ENCODE measurements around the gene HS2ST1.

The HS2ST1 gene

DNA sequence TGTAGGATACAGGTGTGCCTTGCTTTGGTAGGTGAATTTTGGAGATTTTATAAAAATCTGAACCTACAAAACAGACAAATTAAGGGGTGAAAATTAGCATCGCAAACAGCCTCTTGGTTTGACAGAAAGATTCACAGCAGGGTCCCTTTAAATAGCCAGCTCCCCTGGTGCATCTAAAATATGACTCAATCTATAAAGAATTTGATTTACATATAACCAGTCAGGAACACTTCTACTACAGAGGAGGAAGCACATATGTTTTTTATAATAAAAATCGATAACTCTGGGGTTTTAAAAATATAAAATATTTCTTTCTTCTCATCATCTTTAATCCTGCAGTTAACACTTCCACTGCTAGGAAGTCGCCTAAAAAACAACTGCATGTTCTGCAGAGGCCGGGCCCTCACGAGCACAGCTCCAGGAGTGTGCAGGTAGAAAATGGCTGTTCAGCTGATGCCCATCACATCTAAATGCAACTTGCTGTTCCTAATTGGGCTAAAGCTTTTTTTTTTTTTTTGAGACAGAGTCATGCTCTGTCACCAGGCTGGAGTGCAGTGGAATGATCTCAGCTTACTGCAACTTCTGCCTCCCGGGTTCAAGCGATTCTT, 203.4 kb downstream of the HS2ST1 start:
- no peak for DNase-seq

DNA sequence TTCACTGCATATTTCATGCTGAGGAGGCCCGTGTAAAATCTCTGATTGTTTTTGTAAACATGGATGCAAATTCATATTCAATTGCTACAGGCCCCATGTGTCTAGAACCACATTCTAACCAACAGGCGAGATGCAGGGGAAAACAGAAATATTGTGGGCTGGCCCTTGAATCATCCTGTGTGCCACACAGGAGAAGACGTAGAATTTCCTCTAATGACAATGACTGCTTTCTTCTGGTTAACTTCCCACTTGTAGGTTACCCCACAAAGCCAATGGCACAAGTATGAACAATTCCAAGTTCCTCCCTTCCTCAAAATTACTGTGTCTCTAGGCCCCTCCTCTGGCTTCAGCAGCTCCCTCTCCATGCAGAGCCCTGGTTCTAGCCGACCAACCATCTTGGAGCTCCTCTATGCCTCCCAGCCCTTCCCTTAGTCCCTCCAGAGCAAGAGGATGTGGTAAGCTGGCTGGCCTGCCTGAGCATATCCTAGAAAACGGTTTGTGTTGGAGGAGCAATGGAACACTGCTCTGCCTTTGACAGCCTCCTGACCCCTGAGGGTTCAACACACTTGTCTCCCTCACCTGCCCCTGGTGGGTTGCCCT, 205.2 kb downstream of the HS2ST1 start:
- DNase-seq, result no peak

DNA sequence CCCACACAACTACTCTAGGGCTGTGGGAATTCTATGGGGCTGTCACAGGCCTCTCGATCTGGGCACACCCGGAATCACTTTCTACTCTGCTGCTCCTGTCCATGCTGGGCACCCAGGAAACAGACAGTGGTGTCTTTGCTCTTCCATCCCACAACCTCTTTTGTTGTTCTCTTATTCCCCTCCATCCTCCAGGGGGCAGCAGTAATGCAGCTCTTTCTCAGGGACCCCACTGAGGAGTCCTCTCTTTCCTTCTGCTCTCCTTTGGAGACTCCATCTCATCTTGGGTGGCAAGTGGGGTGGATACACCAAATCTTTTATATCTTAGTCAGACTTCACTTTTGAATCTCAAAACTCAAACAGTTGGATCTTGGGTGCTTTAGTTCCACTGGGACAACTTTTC, 206.3 kb downstream of the HS2ST1 start:
- no peak for DNase-seq

DNA sequence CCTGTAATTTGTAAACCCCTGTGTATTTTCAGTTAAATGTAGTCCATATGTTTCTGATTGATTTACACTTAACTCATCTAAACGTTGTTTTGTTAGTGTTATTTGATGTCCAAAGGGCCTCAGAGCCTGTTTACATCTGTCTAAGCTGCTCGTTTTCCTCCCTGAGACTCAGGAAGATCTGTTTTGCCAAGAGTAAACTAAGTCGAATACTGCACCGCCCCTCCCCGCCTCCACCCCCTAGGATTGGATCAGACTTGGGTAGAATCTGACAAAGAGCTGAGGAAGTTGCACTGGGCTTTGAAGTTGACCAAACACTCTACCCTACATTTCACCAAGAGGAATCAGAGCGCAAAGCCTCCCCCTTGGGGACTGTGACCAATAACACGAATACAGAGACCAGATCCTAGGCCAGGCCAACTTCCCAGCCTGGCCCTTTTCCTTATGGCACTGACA, 207.3 kb downstream of the HS2ST1 start:
- DNase-seq, result no peak

DNA sequence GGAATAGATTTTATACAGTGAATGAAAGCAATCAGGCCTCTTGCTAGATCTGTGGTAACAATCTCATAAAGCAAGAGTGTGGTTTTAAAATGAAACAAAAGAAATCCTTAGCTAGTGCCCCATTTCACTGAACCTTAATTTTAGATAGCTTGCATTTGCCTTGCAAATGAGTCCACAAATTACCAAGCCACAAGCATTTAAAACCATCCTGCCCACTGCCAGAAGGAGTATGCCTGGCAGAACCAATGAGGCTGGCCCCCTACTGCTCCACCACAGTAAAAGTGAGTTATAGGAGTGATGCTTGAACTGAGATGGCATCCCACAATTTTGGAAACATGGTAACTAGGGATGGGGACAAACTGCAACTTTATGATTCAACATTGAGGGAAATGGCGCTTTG, 207.8 kb downstream of the HS2ST1 start:
- DNase-seq, result no peak

DNA sequence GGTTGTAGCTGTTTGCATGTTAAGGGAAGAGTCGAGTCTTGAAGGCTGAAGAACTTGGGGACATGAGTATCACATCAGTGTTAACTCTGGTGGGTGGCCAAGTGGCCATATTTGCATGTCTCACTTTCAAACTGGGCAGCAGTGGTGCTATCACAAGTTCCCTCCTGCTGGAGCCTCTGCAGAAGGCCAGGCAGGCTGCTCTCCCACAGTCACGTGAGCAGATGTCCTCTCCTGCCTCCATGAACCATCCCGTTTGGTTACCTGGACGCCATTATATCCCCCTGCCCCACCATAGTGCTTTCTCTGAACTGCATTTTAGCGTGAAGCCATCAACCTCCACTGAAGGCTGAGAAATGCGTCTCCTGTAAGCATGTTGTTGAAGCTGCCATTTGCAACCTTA, 209.2 kb downstream of the HS2ST1 start:
- DNase-seq, result no peak

DNA sequence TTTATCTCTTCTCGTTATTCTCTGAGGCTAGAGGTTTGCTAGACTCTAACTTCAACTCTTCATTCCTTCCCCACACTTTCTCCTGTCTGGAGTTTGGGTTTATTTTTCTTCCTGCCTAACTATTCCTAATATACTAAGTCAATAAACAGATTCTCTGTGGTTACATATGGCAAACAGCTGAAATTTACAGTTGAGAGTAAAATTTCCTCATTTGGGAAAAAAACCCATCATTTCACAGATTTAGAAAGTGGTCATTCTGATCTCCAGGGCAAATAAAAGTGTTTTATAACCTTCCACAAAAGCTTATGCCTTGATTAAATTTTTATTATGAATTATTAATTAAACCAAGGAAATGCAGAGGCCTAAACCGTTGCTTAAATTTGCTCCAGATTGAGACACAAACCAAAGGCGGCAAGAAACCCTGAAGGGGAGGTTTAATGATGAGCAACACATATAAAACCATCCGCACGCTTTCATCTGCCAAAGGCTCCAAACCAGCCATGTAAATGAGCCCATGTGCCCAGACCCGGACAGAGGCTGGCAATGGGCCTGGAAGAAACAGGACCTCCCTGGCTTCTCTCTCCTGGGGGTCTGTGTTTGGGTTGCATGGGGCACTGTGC, 212.6 kb downstream of the HS2ST1 start:
- no peak for DNase-seq

DNA sequence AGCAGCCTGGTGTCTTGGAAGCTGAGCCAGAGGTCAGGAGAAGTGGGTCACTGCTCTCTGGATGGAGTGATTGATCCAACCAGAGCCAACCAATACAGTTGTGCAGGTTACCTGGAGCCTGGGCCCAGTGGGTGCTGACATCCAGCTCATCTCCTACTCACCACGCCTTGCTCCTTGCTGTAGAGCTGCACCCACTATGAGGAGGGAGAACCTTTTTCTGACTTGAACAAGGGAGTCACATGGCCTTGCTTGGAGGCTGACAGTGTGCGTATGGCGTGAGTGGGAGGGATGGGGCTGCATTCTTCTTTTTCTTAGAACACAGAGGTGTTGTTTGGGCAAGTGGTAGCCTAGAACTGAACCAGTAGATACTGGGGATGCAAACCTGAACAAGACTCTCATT, 213.1 kb downstream of the HS2ST1 start:
- DNase-seq, result no peak

DNA sequence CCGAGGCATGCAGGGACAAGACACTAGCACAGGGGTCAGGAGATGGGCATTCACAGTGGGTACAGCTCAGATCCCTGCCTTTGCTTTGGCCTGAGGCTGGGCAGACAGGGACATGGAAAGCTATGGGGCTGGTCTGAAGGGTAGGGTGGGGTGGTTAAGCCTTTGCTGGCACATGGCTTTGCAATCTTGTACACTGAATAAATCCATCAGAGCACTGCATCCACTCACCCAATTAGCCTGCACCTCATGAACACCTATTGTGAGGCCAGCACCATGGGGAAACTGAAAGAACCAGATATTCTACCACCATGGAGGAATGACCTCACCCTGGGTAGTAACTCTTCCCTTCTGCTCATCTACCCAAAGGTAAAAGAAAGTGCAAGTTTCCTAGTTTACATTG, 214.6 kb downstream of the HS2ST1 start:
- DNase-seq, result no peak

DNA sequence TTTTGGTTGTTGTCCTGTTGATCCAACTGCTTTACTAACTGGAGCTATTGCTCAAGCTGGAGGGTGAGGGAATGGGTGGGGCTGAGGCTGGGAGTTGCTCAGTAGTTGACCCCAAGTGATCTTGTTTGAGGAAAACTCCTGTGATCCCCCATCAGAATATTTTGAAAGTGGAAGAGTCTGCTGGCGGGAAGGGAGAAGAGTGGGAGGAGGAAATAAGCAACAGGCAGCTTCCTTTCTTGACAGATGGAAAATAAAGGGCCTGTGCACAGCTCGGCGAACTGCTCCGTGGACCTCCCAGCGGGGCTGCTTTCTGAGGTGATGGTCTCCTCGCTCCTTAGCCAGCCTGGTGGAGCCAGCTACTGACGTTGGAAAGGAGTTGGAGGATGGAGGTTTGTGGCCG, 215.2 kb downstream of the HS2ST1 start:
- no peak for DNase-seq

DNA sequence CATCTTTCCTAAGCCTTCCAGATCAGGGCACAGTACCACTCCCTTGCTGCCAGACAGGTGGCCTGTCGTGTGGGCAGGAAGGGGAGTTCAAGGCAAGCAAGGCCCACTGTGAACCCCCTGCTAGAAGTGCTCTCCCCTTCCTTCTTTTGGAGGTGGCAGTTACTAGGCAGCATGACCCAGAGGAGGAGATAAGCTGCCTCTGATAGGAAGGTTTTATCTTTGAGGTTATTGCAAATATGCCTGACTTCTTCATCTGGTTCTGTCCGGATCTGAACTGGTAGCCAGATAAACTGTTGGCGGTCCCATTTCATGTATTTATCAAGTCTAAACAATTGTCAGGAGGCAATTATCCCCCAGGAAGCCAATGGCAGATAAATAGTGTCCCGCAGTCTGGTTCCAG, 216.0 kb downstream of the HS2ST1 start:
- DNase-seq, result no peak

DNA sequence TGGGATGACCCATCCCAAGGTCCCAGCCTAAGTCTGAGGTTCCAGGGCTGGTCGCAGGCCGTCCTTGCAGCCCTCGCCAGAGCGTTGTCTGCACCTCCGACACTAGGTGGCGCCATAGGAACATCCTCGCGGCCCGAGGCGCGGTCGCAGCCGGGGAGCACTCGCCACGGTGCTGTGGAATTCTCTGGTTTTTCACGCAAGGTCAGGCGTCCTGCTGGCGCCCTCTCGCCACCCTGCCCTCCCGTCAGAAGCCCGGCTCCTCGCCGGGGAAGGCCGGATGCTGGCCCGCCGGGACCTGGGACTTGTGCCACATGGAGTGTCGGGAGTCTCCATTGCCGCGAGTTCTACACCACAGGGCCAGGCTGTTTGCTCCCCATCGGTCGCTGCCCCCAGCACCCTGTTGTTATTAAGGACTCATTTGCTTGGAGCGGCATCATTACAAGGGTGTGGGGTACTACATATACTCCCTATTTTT, 217.4 kb downstream of the HS2ST1 start:
- DNase-seq, result peak; percentile 41

DNA sequence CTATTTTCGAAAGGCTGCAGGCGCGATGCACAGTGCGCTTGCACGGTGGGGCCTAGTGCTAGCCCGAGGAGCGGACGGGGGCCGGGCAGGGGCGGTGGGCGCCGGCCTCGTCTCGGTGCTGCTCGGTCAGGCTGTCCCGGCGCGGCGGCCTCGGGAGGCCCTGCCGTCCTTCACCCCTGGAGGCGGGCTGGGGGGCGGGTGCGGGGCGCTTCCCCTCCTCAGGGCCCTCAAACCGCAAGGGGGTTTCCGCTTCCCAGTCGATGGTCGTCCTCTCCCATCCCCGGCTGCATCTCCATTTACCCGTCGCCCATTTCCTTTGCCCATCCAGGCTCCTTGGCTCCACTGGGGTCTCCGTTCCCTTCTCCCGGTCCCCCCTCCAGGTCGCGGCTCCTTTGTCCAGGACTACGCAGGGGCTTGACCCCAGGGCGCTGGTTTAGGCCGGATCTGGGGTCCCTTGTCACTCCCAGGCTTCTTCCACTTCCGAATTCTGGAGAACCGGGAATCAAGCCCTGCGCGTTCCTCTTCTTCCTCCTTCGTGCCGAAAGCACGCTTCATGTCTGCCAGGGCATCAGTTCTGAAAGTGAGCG, 217.9 kb downstream of the HS2ST1 start:
- no peak for DNase-seq

DNA sequence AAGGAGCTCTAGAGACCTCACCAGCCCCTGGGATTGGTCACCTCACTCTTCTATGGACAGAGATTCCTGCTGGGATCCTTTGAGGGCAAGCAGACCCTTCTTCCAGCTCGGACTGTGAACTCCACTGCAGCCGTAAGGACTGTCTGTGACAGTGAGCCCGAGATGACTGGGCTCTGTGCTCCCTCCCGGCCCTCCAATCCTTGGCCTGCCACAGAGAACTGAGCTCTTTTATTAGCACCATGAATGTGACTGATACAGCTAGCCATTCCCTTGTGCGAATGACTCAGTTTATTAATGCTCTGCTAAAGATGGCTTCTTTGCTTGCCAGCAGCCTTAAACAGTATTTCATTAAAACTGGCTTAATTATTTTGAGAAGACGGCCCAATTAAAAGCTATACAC, 219.6 kb downstream of the HS2ST1 start:
- DNase-seq, result no peak

DNA sequence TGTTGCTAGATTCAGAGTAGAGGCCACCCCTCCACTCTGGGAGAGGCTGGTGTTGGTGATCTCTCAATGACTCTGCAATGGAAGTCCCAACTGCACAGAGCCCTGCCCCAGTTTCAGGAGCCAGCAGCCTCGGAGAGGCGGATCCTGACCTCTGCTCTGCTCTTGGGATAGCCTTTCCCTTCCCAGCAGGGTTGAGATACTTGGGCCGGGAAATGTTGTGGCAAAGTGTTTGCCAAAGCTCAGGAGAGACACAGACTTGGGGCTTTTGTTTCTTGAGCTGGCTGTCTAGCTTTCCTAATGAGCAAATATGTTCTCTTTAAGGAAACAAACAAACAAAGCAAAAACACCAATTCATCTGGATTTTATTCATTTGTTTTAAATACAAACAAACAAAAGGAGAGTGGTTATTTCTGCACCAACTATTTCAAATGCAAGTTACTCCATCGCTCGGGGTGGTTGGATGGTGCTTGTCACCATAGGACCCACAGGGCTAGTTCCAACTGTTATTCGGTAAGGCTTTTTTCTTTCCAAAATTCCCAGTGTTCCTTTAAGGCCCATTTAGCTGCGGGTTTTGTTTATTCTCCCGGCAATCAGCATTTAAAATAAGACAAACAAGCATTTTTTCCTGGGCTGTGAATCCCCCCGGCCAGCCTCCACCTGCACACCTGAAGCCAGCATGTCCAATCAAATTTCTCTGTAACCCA, 220.3 kb downstream of the HS2ST1 start:
- DNase-seq, result no peak

DNA sequence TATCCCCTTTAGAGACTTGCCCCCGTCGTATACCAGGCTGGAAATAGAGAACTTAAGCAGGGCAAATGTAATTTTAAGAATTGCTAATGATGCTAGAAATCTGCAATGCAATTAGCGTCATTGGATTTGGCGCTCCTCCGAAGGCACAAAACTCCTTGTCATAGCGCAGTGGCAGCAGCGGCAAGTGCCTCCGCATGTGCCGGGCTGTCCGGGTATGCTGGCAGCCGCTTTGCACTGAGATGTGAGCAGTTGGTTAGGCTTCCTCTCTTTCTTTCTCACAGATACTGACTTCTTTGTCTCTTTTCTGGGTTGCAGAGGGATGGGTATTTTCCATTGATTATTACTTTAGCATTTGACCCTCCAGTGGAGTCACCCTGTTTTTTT, 220.9 kb downstream of the HS2ST1 start:
- no peak for DNase-seq

DNA sequence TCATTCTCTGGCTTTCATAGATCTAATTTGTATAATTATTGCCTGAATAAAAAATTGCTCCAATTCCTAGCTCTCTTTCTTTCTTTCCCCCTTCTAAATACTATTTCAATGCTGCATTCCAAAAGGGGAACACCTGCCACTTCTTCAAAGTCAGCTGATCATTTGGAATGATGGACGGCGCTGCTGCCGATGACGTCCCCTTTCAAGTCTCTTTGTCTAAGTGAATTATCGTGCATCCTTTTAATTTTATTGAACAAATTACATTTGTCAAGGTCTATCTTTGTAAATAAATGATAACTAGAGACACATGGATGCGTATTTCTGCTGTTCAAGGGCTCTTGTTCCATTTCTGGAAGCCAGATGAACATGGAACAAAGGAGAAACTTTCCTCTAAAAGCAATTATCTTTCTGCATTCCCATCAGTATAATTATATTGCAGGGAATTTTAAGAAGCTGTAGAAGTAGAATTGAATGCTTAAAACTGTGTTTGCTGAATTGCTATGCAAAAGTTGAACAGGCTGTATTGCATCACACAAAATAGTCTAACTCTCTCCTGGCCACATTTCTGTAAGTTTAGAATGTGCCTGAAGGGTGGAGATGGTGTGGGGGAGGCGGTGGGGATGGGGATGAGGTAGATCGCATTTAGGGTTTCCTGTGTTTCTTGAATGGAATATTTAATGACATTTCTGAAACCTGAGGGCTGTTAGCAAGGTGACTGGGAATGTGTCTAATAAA, 222.3 kb downstream of the HS2ST1 start:
- DNase-seq, result no peak

DNA sequence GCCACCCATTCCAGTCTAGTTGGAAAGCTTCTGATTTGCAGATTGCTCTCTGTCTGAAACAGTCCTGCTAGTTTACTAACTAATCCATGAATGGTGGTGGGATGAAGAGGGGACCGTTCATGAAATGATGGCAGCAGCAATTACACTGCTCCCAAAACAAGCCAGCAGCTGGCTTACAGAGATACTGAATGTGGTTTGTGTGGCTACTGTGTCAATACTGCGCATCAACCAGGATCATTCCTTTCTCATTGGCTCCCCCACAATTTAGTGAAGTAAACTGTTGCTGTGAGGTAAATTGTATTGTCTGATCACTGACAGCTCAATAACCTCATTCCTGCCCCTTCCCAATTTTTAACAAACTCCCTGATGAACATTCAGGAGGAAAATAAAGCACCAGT, 222.9 kb downstream of the HS2ST1 start:
- no peak for DNase-seq

DNA sequence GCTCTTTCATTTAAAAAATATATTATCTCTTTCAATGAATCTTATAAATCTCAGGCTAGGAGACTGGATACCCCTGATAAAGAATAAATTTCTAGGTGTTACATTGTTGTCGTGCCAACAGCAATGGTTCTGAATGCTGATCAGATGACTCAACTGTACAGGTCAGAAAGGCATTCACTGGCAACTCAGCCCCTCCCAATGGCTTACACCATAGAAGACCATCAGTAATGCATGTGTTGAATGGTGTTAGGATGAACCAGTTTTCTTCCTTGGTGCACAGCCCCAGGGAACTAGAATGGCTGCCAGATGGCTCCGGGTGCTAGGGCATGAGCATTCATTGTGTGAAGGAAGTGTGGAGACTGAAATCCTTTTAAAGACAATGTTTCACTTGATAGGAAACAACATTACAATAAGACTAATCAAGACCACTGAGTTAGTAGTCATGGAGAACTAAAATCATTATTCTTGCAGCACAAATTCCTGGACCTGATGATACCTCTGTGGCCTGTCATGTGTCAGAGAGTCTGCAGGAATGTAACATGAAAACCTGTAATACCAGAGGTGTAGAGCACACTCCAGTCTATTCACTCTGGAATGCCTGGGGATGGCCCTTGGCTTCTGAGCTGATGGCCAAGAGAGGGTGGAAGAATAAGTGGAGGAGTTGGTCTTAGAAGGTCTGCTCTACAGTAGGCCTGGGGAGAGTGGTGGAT, 226.6 kb downstream of the HS2ST1 start:
- no peak for DNase-seq

DNA sequence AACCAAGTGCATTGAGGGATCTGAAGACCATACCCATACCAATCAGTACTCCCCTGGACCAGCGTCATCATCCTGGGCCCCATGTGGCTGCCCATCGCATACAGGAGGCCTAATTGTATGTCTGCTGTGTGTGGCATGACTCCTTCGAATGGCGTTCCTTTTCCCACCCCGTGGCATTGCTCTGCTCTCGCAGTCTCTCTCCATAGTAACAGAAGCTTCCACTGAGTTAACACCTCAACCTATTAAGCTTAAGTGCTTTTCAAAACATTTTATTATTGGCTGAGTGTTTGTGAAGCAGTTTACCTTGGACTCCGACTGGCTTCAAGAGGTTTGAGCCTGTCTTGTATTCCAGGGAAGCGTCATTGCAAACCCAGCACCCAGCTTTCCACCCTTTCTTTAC, 227.1 kb downstream of the HS2ST1 start:
- DNase-seq, result peak; percentile 88

DNA sequence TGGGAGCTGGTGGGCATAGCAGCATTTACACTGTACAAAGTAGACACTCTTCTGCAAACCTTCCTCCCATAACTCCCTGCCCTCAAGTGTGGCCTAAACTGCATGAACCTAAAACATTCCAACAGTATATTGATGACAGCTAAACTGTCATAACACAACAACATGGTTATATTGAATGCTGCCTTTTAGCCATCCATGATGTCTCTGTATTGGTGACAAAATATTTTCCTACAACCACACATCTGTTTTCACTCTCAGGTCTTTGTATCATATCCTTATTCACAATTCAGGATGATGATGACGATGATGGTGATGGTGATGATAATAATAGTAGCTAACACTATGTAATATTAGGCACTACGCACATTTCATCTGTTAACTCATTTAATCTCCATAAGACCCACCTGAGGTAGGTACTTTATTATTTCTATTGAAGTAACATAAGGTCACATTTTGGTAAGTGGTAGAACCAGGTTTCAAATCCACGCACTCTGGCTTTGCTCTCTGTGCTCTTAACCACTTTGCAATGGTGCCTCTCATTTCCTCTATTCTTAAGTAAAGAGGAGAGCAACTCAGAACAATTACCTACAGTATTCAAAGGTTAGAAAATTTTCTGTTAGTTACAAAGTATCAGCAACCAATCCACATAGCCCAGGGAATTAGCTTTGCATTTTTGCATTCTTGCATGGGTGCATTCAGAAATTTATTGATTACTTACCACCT, 229.1 kb downstream of the HS2ST1 start:
- no peak for DNase-seq
